SK-MEL-5 (cell line): Measurements from ENCODE around the gene ZNF660. TPM values are rescaled to one million over a fixed set of nuclear protein-coding genes. Genes with fewer than 3 reads are reported as not detected.

Source experiments
- DNase-seq: peaks from one replicate; pipeline ENCODE4 v3.0.0-alpha.2; 2016; ENCODE audit warnings: low read depth, low spot score
- in situ Hi-C: cut with HindIII; loops from 2 replicates; pipeline ENCODE4 v1.10.0; 2016; ENCODE audit warnings: low sequenced_read_pairs, high pct_unique_total_duplicates, low pct_unique_long_range_greater_than_20kb
- total RNA-seq: library from RNA; depleted of rRNA; stranded (reverse); fragments of >200 nt; shearing (Covaris generic); gene quantifications from 2 replicates; pipeline ENCODE4 v1.2.3, GENCODE V29; 2014; rRNA removed

The ZNF660 gene
- total RNA-seq, 1 experiment from 2014 or later = 0.03 TPM

GRCh38 chr3:44601749-44602148, 17.0 kb downstream of the ZNF660 start:
- in situ Hi-C loops = no loop called here
- DNase-seq = no peak

GRCh38 chr3:44612678-44613077, 27.9 kb downstream of the ZNF660 start:
- DNase-seq = no peak
- in situ Hi-C loops = no loop called here

- peak; percentile 55 for DNase-seq
- in situ Hi-C loops = no loop called here
These were observed 40.2 kb downstream of the ZNF660 start, which contains the start of gene ZNF197 for GRCh38 chr3:44624749-44625480. ZNF197 (plus strand) TSS chr3:44625036; CDS start chr3:44629155, 4,119 bp downstream.

GRCh38 chr3:44628716-44629115, 44.0 kb downstream of the ZNF660 start:
- DNase-seq = peak; percentile 84
- in situ Hi-C loops = no loop called here

GRCh38 chr3:44632193-44632592, 47.4 kb downstream of the ZNF660 start:
- in situ Hi-C loops = no loop called here
- no peak for DNase-seq

GRCh38 chr3:44642337-44642736, 57.6 kb downstream of the ZNF660 start:
- DNase-seq = no peak
- in situ Hi-C loops = no loop called here

- DNase-seq = no peak
- in situ Hi-C loops = no loop called here
These were observed 58.3 kb downstream of the ZNF660 start for GRCh38 chr3:44643024-44643423.

- in situ Hi-C loops = no loop called here
- DNase-seq = no peak
These were observed 63.0 kb downstream of the ZNF660 start for GRCh38 chr3:44647771-44648170.

- no peak for DNase-seq
- in situ Hi-C loops = no loop called here
These were observed 63.9 kb downstream of the ZNF660 start, which contains the start of gene ZNF35 for GRCh38 chr3:44648564-44649229. ZNF35 (plus strand) TSS chr3:44648732; CDS start chr3:44651068, 2,336 bp downstream.

Other genes starting within 250 kb of the ZNF660 start
- 30.2 and 33.5 TPM in 2 replicates for gene TCAIM, start 246.2 kb upstream of the ZNF660 start, total RNA-seq
- gene ZNF445, start 107.3 kb upstream of the ZNF660 start, total RNA-seq = 3.2 and 4.5 TPM in 2 replicates
- 1.1 and 2.1 TPM in 2 replicates for gene ZKSCAN7, start 29.8 kb upstream of the ZNF660 start, total RNA-seq
- gene ZNF197, start 40.1 kb downstream of the ZNF660 start, total RNA-seq = 6.7 and 7.1 TPM in 2 replicates
- 0.13 TPM in 2 replicates for gene ZNF35, start 63.8 kb downstream of the ZNF660 start, total RNA-seq
- 2.3 and 3.5 TPM in 2 replicates for gene ZNF502, start 127.7 kb downstream of the ZNF660 start, total RNA-seq
- 2.5 and 5.0 TPM in 2 replicates for gene ZNF501, start 144.7 kb downstream of the ZNF660 start, total RNA-seq
- gene KIAA1143, start 176.7 kb downstream of the ZNF660 start, total RNA-seq = 20.2 and 21.1 TPM in 2 replicates
- 10.0 and 12.8 TPM in 2 replicates for gene KIF15, start 176.8 kb downstream of the ZNF660 start, total RNA-seq